GM11168 (cell line): ENCODE data around the gene MXD4.
"Not testable (repeated sequence)": the region's sequence is repeated elsewhere in the genome, so short reads cannot be mapped to it uniquely, and the experiment has no call there.

ENCODE experiments used
- in situ Hi-C: fragments of 300-500 bp; cut with MboI; formaldehyde crosslinking; loops from one replicate; pipeline ENCODE4 v1.12.0; 2022; ENCODE audit warnings: low sequenced_read_pairs; ENCODE audit not compliant: unreplicated experiment

Gene MXD4

DNA sequence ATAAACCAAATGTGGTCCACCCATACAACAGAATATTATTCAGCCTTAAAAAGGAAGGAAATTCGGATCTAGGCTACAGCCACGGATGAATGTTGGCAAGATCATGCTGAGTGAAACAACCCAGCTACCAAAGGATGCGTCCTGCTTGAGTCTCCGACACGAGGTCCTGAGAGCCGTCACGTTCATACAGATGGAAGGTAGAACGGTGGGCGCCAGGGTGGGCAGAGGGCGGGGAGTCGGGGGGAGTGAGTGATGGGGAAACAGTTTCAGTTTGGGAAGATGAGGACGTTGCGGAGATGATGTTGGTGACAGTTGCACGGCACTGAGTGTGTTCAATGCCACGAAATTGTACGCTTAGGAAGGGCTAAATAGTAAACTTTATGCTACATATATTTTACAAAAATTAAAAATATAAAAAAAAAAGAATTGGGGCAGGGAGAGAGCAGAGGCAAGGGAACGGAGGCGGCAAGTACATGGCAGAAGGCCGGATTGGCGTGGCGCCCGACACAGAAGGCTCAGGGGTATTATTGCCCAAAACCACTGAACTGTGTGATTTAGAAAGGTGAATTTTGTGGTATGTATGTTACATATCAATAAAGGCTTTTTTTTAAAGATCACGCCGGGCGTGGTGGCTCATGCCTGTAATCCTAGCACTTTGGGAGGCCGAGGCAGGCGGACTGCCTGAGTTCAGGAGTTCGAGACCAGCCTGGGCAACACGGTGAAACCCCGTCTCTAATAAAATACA lies 14.8 kb upstream of the MXD4 start:
- in situ Hi-C loops, result no loop called here

DNA sequence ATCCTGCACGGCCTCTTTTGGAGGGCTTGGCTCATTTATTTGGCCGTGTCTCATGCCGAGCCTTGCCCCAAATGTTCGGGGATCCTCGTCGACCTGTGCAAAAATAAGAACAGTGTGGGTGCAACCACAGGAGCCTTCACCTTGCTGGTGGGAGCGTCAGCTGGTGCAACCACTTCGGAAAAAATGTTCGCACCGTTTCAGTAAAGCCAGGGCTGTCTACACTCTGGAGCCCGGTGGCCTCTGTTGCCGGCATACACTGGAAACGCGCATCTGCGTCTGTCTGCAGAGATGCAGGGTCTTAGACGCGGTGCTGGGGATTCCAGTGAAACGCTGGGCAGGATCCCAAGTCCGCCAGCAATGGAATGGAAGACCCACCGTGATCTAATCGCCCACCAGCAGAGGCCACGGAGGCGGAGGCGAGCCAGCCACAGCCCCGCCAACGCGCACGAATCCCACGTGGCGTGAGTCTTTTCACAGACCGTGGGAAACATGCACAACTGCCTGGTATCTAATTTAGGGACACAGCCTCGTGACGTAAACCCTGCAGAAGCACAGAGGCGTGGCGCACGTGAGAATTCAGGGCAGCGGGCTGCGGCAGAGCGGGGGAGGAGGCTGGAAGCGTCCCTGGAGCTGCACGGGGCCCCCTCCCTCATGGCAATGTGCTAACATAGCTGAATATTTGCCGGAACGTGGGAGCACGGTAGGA lies 13.8 kb upstream of the MXD4 start:
- in situ Hi-C loops, result no loop called here

DNA sequence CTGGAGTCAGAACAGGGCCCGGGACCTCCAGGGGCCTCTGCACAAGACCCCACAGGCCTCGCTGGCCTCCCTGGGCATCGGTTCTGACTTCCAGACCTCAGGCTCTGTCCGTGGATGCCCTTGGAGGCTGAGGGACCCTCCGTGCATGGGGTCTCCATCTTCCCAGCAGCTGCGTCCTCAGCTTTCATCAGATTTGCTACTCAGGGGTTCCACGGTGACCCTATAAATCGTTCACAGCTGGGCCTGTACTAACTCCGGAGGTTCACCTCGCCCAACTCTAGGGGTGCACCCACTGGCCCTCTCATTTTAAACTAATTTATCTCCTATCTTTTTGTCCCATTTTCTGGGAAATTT lies 13.1 kb upstream of the MXD4 start:
- in situ Hi-C loops, result not testable (repeated sequence)

DNA sequence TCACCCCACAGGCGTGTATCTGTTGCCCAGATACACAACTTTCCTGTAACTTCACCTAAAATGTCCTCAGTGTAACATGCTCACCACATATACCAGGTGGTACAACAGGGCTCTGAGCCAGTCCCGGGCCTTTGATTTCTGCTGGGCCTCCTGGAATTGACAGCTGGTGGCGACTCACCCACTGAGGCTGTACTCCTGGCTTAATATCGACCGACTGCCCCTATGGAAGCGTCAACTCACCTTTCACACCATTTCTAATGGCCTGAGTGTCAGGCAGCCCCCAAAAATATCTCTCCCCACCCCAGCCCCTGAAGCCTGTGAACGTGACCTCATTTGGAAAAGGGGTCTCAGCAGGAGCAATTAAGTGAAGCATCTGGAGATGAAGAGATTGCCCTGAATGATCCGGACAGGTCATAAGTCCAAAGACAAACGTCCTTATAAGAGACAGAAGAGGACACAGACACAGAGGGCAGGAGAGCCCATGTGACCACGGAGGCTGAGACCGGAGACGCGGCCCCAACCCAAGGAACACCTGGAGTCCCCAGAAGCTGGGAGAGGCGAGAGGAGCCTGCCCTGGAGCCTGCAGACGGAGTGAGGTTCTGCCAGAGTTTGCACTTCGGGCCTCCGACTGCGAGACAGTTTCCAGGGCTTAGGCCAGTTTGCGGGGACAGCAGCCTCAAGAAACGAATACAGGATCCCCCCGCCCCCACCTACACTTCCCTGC lies 12.6 kb upstream of the MXD4 start:
- in situ Hi-C loops, result no loop called here

DNA sequence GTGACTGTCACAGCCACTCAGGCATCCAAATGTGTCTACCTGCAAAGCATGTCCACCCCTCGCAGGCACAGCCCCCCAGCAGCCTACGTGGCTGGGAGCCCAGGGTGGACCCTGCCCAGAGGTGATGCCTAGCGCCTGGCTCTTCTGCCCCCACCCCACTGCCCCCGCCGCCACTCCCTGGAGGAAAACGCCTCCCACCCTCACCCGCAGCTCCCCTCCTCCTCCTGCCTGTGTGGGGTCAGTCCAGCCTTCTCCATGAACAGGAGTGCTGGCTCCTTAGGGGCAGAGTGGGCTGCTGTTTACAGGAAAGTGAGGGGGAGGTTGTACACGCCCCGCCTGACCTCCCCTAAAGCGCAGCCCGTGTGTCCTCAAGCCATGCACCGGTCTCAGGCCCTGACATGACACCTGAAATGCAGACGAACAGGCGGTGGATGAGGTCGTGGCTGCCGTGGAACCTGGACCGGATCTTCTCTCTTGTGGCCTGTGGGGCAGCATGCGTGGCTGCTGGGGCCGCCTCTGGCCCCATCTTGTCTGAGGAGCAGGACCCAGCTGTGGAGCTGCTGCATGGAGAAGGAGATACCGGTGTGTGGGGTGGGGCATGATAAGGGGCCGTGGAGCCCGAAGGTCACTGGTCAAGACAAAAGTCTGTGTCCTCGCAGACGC lies 11.9 kb upstream of the MXD4 start:
- in situ Hi-C loops, result no loop called here

DNA sequence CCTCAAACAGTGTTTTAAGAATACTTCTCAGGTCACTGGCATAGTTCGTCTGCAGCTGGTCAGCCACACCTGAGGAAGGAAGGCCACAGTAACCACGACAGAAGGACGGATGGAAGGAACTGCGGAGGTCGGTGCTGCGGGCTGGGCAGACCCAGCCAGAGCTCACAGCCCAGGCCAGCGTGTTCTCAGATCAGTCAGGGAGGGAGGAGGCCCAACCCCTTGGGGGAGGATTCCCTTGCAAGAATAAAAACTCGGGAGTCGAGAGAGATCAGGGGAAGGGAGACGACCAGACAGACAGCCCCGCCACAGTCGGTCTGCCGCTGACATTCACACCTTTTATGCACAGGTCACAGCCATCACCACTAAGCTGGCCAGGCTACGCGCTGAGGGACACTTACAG lies 11.3 kb upstream of the MXD4 start:
- in situ Hi-C loops, result no loop called here

DNA sequence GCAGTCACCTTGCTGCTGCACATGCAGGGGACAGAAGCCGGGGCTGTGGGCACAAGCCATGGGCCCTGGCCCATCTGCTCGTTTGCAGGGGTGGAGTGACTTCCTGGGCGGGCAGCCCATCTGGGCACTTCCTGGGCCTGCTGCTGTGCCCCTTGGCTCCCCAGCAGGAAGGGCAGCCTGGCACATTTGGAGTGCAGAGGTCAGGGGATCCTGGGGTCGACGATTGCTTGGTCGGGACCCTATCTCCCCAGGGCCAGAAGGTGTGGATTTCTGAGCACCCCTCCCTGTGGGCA lies 10.9 kb upstream of the MXD4 start:
- in situ Hi-C loops, result no loop called here

DNA sequence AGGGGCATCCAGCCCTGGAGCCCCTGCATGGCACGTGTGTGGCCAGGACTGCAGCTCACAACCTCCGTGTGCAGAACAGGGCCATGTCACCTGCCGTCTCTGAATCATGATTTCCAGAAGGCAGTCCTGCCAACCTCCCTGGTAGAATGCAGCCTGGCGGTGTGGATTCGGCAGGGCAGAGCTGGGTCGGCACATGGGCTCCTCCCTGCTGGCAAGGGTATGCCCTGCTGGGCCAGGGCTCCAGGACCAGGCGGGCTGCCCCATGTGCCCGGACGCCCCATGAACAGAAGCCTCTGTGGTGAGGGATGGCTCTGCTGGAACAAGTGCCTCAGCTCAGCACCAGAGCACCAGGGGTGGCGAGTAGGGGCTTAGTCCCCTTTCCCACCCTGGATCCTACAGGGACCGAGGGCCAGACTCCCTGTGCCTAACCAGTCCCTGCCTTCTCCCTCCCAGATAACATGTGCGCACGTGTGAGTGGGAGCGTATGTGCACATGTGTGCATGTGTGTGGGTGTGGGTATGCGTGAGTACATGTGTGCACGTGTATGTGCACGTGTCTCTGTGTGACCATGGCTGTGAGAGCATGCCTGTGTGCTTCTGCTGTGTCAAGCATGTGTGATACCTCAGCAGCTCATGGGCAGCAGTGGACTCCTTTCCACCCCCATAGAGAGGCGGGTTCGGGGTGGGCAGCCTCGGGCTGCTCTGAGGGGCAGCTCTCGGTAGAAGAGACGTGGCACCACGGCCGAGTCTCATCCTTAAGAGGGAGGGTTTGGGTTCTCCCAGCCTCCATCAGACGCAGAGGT lies 10.3 kb upstream of the MXD4 start:
- in situ Hi-C loops, result no loop called here

DNA sequence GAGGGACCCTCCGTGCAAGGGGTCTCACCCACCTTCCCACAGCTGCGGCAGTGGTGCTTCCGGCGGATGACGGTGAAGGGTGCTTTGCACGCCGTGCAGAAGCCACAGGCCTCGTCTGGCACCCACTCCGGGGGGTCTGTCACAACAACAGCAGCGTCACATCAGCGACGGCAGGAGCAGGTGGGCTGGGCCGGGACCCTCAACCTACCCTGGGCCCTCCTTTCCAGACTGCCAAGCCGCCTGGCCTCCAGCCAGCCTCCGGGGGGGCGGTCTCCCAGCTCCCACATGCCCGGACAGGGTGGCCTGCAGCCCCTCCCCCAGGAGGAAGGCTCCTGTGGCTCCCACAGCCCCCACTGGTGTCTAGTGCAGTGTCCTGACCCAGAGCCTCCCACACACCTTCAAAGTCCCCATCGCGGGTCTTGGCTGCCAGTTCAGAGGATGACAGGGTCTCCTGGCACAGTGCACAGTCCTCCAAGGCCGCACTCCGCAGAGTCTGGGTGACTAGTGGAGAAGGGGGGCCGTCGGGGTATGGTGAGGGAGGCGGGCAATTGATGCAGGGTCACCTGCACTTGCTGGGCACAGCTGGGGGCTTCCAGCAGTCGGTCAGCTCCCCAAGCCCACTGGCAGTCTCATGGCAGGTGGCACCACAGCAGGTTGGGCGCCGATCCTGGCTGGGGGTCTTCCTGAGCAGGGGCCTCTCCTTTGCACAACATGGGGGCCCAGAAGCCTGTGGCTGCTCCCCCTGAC lies 9.5 kb upstream of the MXD4 start:
- in situ Hi-C loops, result no loop called here

DNA sequence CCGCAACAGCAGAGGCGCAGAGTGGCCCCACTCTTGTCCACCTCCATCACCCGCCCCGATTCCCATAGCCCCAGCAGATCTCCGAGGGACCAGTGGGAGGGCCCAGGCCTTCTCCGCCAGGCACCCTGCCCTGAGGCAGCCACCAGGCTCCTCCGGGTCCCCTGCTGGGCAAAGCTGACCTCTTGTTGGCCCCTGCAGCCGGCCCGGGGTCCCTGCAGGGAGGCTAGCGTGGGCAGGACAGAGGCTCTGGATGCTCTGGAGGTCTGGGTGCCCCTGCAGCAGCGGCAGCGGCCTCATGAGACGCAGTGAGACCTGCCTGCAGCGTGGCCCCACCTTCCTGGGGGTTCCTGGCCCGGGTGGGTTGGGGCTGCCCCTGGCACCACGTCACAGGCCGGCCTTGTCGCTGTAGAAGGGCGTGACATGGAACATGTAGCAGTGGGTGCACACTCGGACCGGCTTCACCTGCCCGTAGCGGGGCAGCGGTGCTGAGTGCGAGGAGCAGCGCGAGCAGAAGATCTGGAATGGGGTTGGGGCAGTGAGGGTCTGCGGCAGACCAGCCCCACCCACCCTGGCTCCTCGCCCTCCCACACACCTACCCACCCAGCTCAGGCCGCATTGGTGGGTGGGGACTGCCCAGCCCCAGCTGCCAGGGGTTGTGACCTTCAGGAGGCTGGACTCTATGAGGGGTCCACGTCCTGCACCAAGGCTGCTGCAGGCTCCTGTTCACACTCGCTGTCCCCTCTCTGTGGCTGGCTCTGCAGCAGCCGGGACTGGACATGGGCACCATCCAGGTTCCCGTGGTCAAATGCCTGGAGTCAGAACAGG lies 8.6 kb upstream of the MXD4 start:
- in situ Hi-C loops, result no loop called here

DNA sequence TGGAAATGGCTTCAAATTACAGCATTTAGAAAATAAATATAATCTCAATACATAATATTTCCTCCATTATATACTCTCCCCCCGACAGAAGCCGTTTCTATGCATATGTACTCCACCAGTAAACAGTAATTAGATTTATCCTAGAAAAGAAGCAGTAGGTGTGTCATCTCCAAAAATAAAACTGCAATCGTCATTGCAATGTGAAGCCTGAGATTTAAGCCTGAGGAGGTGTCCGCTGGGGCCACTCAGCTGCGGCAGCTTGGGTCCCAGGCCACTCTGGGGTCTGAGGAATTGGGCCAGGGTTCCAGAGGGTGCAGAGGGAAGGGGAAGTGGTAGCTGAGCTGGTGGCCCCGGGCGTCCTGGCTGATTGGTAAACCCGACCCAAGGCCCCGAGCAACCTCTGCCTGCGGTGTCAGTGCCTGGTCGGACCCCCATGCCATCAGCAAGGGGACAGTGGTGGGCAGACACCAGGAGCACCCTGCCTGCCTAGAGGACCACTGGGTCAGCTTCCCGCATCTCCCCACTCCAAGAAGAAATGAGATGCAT lies 7.8 kb upstream of the MXD4 start:
- in situ Hi-C loops, result no loop called here

DNA sequence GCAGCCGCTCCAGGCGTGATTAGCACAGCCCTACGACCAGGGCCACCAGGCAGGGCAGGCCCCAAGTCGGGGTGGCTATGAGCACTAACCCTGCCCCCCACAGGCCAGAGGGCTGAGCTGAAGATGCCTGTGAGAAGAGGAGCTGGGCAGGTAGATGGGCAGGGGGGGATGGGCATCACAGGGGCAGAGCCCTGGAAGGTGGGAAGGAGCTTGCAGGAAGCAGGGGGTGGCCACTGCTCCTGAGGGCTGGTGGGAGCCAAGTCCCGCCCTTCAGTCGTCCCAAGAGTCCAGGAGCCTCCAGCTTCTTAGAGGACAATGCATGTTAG lies 7.3 kb upstream of the MXD4 start:
- in situ Hi-C loops, result no loop called here

DNA sequence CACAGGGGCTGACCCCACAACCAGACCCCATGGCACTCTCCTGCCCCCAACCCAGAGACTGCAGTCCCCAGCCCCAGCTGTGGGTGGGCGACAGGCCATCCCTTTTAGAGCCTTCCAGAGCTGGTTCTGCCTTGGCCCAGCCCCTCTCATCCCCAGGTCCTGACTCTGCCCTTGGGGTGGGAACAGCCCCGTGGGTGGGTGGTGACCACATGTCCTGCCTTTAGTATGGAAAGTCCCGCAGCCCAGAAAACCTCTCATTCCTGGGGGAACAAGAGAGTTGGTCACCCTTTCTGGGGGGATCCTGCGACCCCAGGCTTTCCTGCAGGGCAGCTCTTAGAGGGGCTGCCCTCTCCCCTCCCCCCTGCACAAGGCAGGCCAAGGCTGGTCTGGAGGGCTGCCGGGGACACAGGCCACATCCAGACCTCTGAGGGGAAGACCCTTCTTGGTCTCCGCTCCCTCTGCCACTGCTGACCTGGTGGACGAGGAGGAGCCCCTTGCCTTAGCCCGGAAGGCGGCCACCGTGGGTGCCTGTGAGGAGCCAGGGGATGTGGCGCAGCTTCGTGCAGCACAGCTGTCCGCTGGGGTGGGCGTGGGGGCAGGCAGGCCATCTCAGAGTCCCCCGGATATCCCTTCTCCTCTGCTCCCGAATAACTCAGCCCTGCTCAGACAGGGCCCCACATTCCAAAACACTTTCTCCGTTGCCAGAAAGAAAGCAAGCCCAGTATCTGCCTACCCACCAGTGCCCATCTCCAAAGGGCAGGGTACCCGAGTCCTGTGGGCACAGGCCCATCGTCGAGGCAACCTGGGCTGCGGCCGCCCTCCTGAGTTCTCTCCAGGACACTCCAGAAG lies 6.7 kb upstream of the MXD4 start:
- in situ Hi-C loops, result no loop called here

DNA sequence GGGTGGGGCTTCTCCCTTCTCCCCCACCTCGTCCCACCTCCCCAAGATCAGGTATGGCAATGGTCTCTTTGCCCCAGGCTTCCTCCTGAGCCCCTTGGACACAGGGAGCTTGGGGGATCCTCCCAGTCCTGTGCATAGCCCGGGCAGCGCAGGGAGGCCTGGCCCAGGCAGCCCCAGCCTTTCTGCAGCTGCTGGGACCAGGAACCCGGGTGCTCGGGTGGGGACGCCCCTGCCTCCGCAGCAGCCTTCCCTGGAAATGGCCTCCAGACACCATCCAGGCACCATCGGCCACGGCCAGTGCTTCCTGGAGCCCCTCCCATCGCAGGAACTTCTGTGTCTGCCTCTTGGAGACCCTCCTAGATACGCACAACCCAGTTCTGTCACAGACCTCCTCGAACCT lies 5.9 kb upstream of the MXD4 start:
- in situ Hi-C loops, result no loop called here

DNA sequence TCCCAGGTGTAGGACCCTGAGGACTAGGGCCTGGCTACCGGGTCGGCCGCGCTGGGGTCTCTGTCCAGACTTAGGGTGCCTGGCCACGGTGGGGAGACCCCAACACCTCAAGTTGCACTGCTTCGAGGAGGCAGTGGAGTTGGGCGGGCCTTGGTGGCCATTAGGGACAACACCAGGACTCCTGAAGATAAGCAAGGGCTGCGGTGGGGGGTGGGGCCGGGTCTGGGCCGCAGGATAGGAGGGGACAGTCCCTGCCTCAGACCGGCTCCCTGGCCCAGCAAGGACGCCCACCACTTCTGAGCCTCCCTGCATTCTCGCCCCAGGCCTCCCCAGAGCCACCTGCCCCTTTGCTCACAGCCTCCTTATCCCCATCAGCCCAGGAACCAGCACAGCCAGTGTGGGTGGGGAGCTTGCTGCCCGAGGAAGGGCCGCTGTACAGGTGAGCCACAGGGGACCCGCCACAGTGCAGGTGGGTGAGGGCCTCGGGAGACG lies 5.5 kb upstream of the MXD4 start:
- in situ Hi-C loops, result no loop called here

DNA sequence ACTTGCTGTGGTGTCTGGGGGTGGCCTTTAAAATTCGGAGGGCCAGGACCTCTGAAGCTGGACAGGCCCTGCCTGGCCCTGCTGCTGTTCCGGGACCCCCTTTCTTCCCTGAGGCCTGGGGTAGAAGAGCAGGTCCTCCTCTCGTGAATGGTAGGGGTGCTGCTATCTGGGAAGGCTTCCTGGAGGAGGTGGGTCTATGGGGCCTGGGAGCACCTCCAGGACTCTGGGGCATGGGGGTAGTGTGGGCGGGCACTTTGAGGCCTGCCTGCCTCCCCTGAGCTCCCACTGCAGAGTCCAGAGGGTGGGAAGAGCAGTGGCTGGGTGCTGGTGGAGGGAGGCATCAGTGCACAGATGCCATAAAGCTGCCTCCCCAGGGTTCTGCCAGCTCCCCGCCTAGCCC lies 4.9 kb upstream of the MXD4 start:
- in situ Hi-C loops, result no loop called here

DNA sequence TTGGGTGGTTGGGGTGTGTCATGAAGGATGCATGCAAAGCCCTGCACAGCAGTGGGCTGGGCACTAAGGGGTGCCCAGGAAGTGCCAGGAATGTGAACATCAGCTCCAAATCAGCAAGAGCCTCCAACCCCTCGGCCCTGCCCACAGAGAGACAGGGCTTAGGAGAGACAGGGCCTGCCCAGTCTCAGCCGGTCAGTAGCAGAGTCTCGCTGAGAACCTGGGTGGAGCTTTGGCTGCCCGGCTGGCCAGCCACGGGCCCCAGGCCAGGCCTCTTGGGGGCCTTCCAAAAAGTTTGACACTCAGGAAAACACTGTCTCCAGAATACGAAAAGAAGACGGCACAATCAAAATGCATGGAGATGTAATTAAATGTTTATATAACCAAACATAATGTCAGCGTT lies 4.3 kb upstream of the MXD4 start:
- in situ Hi-C loops, result no loop called here
